Stimulated activated CD8-positive, alpha-beta memory T cell treated with anti-CD3 and anti-CD28 coated beads, Interleukin-2, amount 100 ng/mL, for 1 hour (primary cell): ENCODE measurements around the gene CCDC50.

Experiments used
- DNase-seq, 2 donors: peaks; one replicate each; pipeline ENCODE4 v3.0.0-alpha.2; 2020; ENCODE audit warnings: low read depth in 2 of 2

CCDC50 gene

GRCh38 chr3:191350396-191351090, 21.3 kb downstream of the CCDC50 start:
- DNase-seq = no peak

GRCh38 chr3:191352014-191352413, 22.8 kb downstream of the CCDC50 start:
- no peak for DNase-seq

- no peak for DNase-seq
Measured at GRCh38 chr3:191353022-191353777, 24.0 kb downstream of the CCDC50 start.

- no peak for DNase-seq
Measured at GRCh38 chr3:191355406-191355805, 26.2 kb downstream of the CCDC50 start.

- DNase-seq = no peak
Measured at GRCh38 chr3:191356631-191357439, 27.6 kb downstream of the CCDC50 start.

- DNase-seq = no peak
Measured at GRCh38 chr3:191357909-191358308, 28.7 kb downstream of the CCDC50 start.

- DNase-seq = no peak
Measured at GRCh38 chr3:191358929-191359328, 29.7 kb downstream of the CCDC50 start.

GRCh38 chr3:191360620-191361019, 31.4 kb downstream of the CCDC50 start:
- no peak for DNase-seq

- DNase-seq = no peak
Measured at GRCh38 chr3:191361456-191361855, 32.3 kb downstream of the CCDC50 start.

- DNase-seq = no peak
Measured at GRCh38 chr3:191362037-191362436, 32.8 kb downstream of the CCDC50 start.

- no peak for DNase-seq
Measured at GRCh38 chr3:191362524-191363090, 33.4 kb downstream of the CCDC50 start.

GRCh38 chr3:191363221-191363620, 34.0 kb downstream of the CCDC50 start:
- no peak for DNase-seq

- DNase-seq = no peak
Measured at GRCh38 chr3:191366675-191367074, 37.5 kb downstream of the CCDC50 start.

- no peak for DNase-seq
Measured at GRCh38 chr3:191368755-191369615, 39.8 kb downstream of the CCDC50 start.

GRCh38 chr3:191369616-191370010, 40.4 kb downstream of the CCDC50 start:
- no peak for DNase-seq

- no peak for DNase-seq
Measured at GRCh38 chr3:191372122-191372521, 42.9 kb downstream of the CCDC50 start.

- DNase-seq = no peak
Measured at GRCh38 chr3:191373327-191373726, 44.1 kb downstream of the CCDC50 start.

GRCh38 chr3:191376516-191377141, 47.4 kb downstream of the CCDC50 start:
- no peak for DNase-seq

GRCh38 chr3:191378142-191378812, 49.1 kb downstream of the CCDC50 start:
- DNase-seq = no peak

GRCh38 chr3:191379446-191379845, 50.3 kb downstream of the CCDC50 start:
- DNase-seq = no peak
